ENCODE measurements around the gene ZNF300. TPM values are rescaled to one million over a fixed set of nuclear protein-coding genes. Genes with fewer than 3 reads are reported as not detected.
"Not testable (repeated sequence)": the region's sequence is repeated elsewhere in the genome, so short reads cannot be mapped to it uniquely, and the experiment has no call there.

The ZNF300 gene
- total and polyA plus RNA-seq, 7 donors: 0.46 to 6.1 (median 4.2) TPM

DNA sequence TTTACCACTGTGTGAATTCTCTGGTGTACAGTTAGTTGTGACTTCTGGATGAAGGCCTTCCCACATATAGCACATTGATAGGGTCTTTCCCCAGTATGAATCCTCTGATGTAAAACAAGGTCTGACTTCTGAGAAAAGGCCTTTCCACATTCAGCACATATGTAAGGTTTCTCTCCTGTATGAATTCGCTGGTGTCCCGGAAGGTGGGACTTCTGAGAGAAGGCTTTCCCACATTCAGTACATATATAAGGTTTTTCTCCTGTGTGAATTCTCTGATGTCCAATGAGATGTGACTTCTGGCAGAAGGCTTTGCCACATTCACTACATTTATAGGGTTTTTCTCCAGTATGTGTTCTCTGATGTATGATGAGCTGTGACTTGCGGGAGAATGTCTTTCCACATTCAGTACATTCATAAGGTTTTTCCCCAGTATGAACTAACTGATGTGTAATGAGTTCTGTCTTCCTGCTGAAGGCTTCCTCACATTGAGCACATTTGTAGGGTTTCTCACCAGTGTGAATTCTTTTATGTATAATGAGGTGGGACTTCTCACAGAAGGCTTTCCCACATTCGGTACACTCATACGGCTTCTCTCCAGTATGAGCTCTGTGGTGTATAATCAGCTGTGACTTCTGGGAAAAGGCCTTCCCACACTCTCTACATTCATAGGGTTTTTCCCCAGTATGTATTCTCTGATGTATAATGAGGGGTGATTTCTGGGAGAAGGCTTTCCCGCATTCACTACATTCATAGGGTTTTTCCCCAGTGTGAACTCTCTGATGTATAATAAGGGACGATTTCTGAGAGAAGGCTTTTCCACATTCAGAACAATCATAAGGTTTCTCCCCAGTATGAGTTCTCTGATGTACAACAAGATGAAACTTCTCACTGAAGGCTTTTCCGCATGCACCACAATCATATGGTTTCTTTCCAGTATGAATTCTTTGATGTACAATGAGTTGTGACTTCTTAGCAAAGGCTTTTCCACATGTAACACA, 9.1 kb downstream of the ZNF300 start:
- WGBS, 2 donors: 96 to 97% methylated on average over 8 of the region's 8 CpGs
- no peak for DNase-seq
- Histone ChIP-seq H3K36me3 (peaks cover 16 to 49% (median 34%) of the 10 kb centered on the region in 4 donors), H3K4me1 (no peaks in the 10 kb centered on the region), H3K4me3 (no peak overlapping the region), H3K27me3 (no peaks in the 10 kb centered on the region), H3K27ac (no peak overlapping the region), H3K9me3 (peaks cover 44 to 81% (median 65%) of the 10 kb centered on the region in 4 donors)
- intact Hi-C loops (cut with DNase I): no loop called here
- TF ChIP-seq POLR2A (IDR thresholded peaks at IDR 0.05) (no peak), POLR2AphosphoS5 (IDR thresholded peaks at IDR 0.05) (no peak), EP300 (IDR thresholded peaks at IDR 0.05) (no peak)
- TF ChIP-seq, protein P1, sequence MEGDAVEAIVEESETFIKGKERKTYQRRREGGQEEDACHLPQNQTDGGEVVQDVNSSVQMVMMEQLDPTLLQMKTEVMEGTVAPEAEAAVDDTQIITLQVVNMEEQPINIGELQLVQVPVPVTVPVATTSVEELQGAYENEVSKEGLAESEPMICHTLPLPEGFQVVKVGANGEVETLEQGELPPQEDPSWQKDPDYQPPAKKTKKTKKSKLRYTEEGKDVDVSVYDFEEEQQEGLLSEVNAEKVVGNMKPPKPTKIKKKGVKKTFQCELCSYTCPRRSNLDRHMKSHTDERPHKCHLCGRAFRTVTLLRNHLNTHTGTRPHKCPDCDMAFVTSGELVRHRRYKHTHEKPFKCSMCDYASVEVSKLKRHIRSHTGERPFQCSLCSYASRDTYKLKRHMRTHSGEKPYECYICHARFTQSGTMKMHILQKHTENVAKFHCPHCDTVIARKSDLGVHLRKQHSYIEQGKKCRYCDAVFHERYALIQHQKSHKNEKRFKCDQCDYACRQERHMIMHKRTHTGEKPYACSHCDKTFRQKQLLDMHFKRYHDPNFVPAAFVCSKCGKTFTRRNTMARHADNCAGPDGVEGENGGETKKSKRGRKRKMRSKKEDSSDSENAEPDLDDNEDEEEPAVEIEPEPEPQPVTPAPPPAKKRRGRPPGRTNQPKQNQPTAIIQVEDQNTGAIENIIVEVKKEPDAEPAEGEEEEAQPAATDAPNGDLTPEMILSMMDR (IDR thresholded peaks at IDR 0.05): no peak

DNA sequence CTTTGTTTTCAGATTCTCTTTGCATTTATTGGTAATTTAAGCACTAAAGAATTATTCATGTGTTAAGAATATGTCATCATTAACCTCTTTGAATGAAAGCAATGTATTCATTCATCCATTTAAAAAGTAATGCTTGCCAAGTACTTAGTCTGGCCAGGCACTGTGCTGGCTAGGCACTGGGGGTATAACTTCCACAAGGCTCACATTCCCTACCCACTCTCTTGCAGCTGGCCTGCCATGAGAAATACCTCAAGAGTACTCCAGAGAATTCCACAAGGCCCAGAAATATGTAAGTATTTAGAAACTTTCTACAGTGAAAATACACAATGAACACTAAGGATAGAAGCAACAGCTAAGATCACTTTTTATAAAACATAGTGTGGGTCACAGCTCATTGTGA, 25.4 kb downstream of the ZNF300 start:
- DNase-seq: no peak
- Histone ChIP-seq H3K9me3 (peaks cover 0 to 7% (median 3%) of the 10 kb centered on the region in 4 donors), H3K36me3 (no peaks in the 10 kb centered on the region), H3K27ac (no peak overlapping the region), H3K4me3 (no peak overlapping the region), H3K27me3 (no peaks in the 10 kb centered on the region), H3K4me1 (no peaks in the 10 kb centered on the region)
- no peak for TF ChIP-seq EP300 (IDR thresholded peaks at IDR 0.05)
- TF ChIP-seq, protein P1 (IDR thresholded peaks at IDR 0.05): no peak
- TF ChIP-seq POLR2A (IDR thresholded peaks at IDR 0.05): no peak
- intact Hi-C loops (cut with DNase I): no loop called here

DNA sequence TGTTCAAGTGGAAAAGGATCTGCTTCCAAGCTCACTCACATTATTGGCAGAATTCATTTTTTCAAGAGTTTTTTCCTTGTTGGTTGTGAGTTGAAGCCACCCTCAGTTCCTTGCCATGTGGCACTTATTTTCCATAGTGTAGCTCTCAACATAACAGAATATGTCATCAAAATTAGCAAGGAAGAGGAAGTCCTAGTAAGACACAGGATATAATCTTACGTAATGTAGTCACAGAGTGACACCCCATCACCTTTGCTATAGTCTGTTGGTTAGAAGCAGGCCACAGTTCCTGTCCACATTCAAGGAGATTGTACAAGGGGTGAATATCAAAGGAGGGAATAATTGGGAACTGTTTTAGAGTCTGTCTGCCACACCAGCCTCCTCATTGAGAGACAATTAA, 42.7 kb downstream of the ZNF300 start:
- H3K9me3 ChIP-seq: peaks cover 0 to 10% (median 2%) of the 10 kb centered on the region in 4 donors

DNA sequence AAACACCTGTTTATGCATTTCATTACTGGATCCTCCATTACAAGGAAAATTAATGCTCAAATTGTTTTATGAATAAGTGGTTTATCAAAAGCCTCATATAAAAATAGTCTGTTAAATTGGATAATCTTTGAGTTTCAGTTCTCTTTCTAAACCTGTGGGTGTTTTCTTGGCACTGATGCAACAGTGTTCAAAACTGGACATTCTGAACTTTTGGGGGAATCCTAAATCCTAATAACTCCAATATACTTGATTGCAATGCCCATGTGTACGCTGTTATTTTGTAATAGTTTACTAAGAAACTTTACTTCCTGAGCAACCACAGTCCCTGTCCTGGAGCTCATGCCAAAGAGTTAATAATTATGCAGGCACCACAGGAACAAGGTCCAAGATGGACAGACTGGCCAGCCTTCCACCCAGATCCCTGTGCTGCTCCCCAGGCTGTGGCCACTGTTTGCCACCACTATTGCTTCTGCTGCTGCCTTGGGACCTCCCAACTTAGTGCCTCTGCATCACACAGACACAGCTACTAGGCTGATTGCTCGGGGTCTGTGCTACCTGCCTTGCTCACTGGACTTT, 44.4 kb downstream of the ZNF300 start:
- no peaks in the 10 kb centered on the region for H3K27me3 ChIP-seq
- WGBS, 2 donors: 39 to 64% methylated on average over 2 of the region's 2 CpGs
- H3K4me1 ChIP-seq: no peaks in the 10 kb centered on the region
- no peaks in the 10 kb centered on the region for H3K36me3 ChIP-seq
- TF ChIP-seq, protein P1 (IDR thresholded peaks at IDR 0.05): no peak
- no peak for TF ChIP-seq POLR2AphosphoS5 (IDR thresholded peaks at IDR 0.05)
- no peak for TF ChIP-seq EP300 (IDR thresholded peaks at IDR 0.05)
- no peak for TF ChIP-seq POLR2A (IDR thresholded peaks at IDR 0.05)
- DNase-seq: no peak
- no peak overlapping the region for H3K27ac ChIP-seq
- peaks cover 0 to 3% (median 0%) of the 10 kb centered on the region in 4 donors for H3K9me3 ChIP-seq
- intact Hi-C loops (cut with DNase I): no loop called here
- no peak overlapping the region for H3K4me3 ChIP-seq

More for the DNA sequence above, 42.7 kb downstream of the ZNF300 start:
- no peak for TF ChIP-seq EP300 (IDR thresholded peaks at IDR 0.05)
- TF ChIP-seq POLR2AphosphoS5 (IDR thresholded peaks at IDR 0.05): no peak
- TF ChIP-seq, protein P1 (IDR thresholded peaks at IDR 0.05): no peak
- TF ChIP-seq POLR2A (IDR thresholded peaks at IDR 0.05): no peak
- no peaks in the 10 kb centered on the region for H3K4me1 ChIP-seq
- H3K36me3 ChIP-seq: no peaks in the 10 kb centered on the region
- no peak for DNase-seq
- H3K27me3 ChIP-seq: no peaks in the 10 kb centered on the region
- intact Hi-C loops (cut with DNase I): no loop called here
- 67 to 93% methylated on average over 1 of the region's 1 CpG for WGBS, 2 donors
- H3K4me3 ChIP-seq: no peak overlapping the region
- no peak overlapping the region for H3K27ac ChIP-seq

DNA sequence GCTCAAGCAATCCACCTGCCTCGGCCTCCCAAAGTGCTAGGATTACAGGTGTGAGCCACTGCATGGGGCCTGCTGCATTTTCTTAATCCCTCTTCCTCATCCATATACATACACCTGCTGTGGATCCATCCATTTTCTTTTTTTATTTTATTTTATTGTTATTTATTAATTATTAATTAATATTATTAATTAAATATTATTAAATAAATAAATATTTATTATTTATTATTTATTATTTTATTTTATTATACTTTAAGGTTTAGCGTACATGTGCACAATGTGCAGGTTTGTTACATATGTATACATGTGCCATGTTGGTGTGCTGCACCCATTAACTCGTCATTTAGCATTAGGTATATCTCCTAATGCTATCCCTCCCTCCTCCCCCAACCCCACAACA, 48.1 kb downstream of the ZNF300 start:
- intact Hi-C loops (cut with DNase I); H3K9me3 ChIP-seq; H3K27me3 ChIP-seq; H3K4me3 ChIP-seq; H3K4me1 ChIP-seq; H3K27ac ChIP-seq; H3K36me3 ChIP-seq; DNase-seq: not testable (repeated sequence)
- 80 to 85% methylated on average over 3 of the region's 3 CpGs for WGBS, 2 donors

Data from sigmoid colon (tissue), 7 donors.